Liver (tissue), 3 donors: ENCODE results near the gene HDAC10.

Experiments
- CTCF ChIP-seq: fragments of 150-350 bp; IDR thresholded peaks from 2 replicates; pipeline ENCODE4 v1.5.1; 2017; ENCODE audit warnings: improper control_type of control experiment, low read depth, low read length; ENCODE audit not compliant: missing input control
- HNF4A ChIP-seq, 2 donors: conservative IDR thresholded peaks; 2 replicates each; pipeline ENCODE4 v1.6.1; 2016; ENCODE audit warnings: antibody characterized with exemption in 2 of 2, mild to moderate bottlenecking in 2 of 2
- RAD21 ChIP-seq, 2 donors: IDR thresholded peaks; 2 replicates each; pipeline ENCODE4 v1.6.1; 2016; ENCODE audit warnings: antibody characterized with exemption in 2 of 2, mild to moderate bottlenecking in 2 of 2
- donor health status: healthy.
- donor health status: healthy.

- TF ChIP-seq CTCF = no peak
- TF ChIP-seq HNF4A (conservative IDR thresholded peaks at IDR 0.05) = no peak
- TF ChIP-seq RAD21 (IDR thresholded peaks at IDR 0.05) = no peak
These were observed 47.8 kb downstream of the HDAC10 start for GRCh38 chr22:50203288-50203687.
